Chondrocyte (in vitro differentiated cells): ENCODE measurements around the gene JOSD2. TPM values are rescaled to one million over a fixed set of nuclear protein-coding genes. Genes with fewer than 3 reads are reported as not detected.

Experiments
- DNase-seq: peaks from one replicate; pipeline ENCODE4 v3.0.0; 2021; ENCODE audit warnings: mixed read lengths, low spot score
- H3K27ac Mint-ChIP-seq: one replicate; pipeline ENCODE4 v1.8.0; 2021; ENCODE audit warnings: mild to moderate bottlenecking, moderate library complexity, mixed read lengths; ENCODE audit not compliant: unreplicated experiment
- H3K27me3 Mint-ChIP-seq: 2 replicates; pipeline ENCODE4 v1.8.0; 2021; ENCODE audit warnings: low read depth, mixed read lengths
- H3K36me3 Mint-ChIP-seq: 2 replicates; pipeline ENCODE4 v1.8.0; 2021; ENCODE audit warnings: low read depth, mixed read lengths
- H3K4me1 Mint-ChIP-seq: 2 replicates; pipeline ENCODE4 v1.8.0; 2021; ENCODE audit warnings: low read depth, mild to moderate bottlenecking, mixed read lengths
- H3K4me3 Mint-ChIP-seq: one replicate; pipeline ENCODE4 v1.8.0; 2021; ENCODE audit warnings: mild to moderate bottlenecking, moderate library complexity, mixed read lengths; ENCODE audit not compliant: unreplicated experiment
- H3K9me3 Mint-ChIP-seq: 2 replicates; pipeline ENCODE4 v1.8.0; 2021; ENCODE audit warnings: low read depth, mixed read lengths
- total RNA-seq: library from RNA; stranded (reverse); gene quantifications from 3 replicates; pipeline ENCODE4 v1.2.1, GENCODE V29; 2021
- TF ChIP-seq, protein P1 (sequence below): fragments of 200-600 bp; sonication (generic); IDR thresholded peaks from 2 replicates; pipeline ENCODE4 v1.5.0; 2021; ENCODE audit warnings: antibody characterized with exemption, mild to moderate bottlenecking, moderate library complexity

The JOSD2 gene
- total RNA-seq, 1 donor from 2014 or later, result 44.7 TPM

DNA sequence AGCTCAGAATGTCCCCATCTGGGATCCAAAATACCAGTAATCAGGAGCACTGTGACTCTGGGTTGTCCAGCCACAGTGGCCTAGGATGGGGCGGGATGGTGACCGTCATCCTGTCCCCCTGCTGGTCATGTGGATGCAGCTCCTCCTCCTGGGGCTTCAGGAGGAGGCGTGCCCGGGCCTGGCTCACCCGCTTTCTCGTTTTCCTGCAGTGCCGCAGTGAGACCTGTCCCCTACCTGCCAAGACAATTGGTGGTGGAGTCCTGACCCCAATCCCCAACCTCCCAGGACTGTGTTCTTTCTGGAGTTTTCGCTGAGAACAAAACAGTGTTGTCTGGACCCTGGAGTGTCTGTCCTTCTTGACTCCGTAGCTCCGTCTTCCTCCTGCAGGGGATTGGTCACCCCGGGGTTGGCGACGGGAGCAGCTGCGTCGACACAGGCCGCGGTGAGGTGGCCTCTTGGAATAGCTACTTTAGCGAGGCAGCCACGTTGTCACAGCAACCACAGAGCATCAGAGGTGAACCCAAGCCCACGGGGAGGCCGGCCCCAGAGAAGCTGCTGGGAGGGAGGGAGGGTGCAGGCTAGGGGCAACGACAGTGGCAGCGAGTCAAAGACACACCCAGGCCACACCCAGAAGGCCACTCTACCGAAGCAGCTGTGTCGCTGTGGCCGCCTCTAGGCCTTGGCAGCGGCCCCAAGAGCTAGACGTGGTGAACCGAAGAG is 44.8 kb downstream of the JOSD2 start:
- H3K4me3 Mint-ChIP-seq, result no peak overlapping the region
- H3K27ac Mint-ChIP-seq, result no peak overlapping the region
- H3K36me3 Mint-ChIP-seq, result no peaks in the 10 kb centered on the region
- H3K9me3 Mint-ChIP-seq, result no peaks in the 10 kb centered on the region
- TF ChIP-seq, protein P1, sequence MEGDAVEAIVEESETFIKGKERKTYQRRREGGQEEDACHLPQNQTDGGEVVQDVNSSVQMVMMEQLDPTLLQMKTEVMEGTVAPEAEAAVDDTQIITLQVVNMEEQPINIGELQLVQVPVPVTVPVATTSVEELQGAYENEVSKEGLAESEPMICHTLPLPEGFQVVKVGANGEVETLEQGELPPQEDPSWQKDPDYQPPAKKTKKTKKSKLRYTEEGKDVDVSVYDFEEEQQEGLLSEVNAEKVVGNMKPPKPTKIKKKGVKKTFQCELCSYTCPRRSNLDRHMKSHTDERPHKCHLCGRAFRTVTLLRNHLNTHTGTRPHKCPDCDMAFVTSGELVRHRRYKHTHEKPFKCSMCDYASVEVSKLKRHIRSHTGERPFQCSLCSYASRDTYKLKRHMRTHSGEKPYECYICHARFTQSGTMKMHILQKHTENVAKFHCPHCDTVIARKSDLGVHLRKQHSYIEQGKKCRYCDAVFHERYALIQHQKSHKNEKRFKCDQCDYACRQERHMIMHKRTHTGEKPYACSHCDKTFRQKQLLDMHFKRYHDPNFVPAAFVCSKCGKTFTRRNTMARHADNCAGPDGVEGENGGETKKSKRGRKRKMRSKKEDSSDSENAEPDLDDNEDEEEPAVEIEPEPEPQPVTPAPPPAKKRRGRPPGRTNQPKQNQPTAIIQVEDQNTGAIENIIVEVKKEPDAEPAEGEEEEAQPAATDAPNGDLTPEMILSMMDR, result peak; percentile 43
- peaks cover 5% of the 10 kb centered on the region for H3K27me3 Mint-ChIP-seq
- DNase-seq, result no peak
- H3K4me1 Mint-ChIP-seq, result peaks cover 3% of the 10 kb centered on the region

DNA sequence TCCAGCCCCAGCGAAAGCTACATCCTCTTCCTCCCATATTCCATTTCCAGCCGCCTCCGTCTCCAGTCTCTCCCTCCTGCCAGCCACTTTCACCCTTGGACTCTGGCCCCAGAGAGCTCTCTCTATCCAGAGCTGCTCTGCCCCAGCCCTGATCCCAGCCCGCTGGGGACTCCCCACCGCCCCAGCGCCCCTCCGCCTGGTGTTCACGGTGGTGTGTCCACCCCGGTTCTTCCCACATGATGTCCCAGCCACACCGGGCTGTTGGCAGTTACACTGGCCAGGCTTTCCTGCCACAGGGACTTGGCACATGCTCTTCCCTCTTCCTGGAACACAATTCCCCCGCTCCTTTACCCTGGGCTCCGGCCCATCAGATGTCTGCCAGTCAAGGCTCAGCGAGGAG is 46.0 kb downstream of the JOSD2 start:
- H3K27me3 Mint-ChIP-seq, result peaks cover 6% of the 10 kb centered on the region
- no peaks in the 10 kb centered on the region for H3K36me3 Mint-ChIP-seq
- H3K27ac Mint-ChIP-seq, result no peak overlapping the region
- DNase-seq, result no peak
- peaks cover 8% of the 10 kb centered on the region for H3K4me1 Mint-ChIP-seq
- H3K9me3 Mint-ChIP-seq, result no peaks in the 10 kb centered on the region
- TF ChIP-seq, protein P1, result no peak
- no peak overlapping the region for H3K4me3 Mint-ChIP-seq

DNA sequence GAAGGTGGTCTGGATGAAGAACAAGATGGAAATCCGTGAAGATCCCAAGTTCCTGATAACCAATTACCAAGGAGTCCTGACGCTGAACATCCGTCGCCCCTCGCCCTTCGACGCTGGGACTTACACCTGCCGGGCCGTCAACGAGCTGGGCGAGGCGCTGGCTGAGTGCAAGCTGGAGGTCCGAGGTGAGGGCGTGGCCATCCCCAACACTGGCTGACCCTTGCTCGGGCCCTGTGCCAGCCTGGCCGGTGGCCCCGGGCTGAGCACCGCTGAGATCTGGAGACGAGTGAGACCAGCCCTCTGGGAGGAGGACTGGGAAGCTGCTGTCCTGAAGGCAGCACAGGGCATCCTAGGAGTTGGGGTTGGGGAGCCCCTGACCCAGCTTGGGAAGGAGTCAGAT is 46.6 kb downstream of the JOSD2 start:
- no peak overlapping the region for H3K27ac Mint-ChIP-seq

DNA sequence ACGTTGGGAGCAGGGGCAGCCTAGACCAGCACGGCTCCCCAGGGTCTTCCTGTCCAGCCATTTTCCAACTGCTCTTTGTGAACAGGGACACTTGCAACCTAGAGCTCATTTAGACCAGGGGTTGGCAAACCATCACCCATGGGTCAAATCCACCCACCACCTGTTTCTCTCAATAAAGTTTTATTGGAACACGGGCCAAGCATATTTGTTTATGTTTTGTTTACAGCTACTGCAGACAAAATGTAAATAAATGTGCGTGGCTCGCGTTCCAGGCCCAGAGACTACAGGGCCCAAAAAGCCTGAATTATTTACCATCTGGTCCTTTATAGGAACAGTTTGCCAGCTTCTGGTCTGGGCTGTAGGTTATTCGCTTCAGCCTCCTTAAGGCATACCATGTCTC is 48.0 kb downstream of the JOSD2 start:
- TF ChIP-seq, protein P1, result no peak
- H3K27ac Mint-ChIP-seq, result no peak overlapping the region
- H3K4me1 Mint-ChIP-seq, result peaks cover 8% of the 10 kb centered on the region
- no peaks in the 10 kb centered on the region for H3K9me3 Mint-ChIP-seq
- DNase-seq, result no peak
- H3K36me3 Mint-ChIP-seq, result no peaks in the 10 kb centered on the region
- H3K27me3 Mint-ChIP-seq, result peaks cover 3% of the 10 kb centered on the region
- no peak overlapping the region for H3K4me3 Mint-ChIP-seq

More for the DNA sequence above, 46.6 kb downstream of the JOSD2 start:
- DNase-seq, result no peak
- peaks cover 8% of the 10 kb centered on the region for H3K4me1 Mint-ChIP-seq
- H3K36me3 Mint-ChIP-seq, result no peaks in the 10 kb centered on the region
- no peak overlapping the region for H3K4me3 Mint-ChIP-seq
- H3K27me3 Mint-ChIP-seq, result peaks cover 6% of the 10 kb centered on the region
- TF ChIP-seq, protein P1, result no peak
- H3K9me3 Mint-ChIP-seq, result no peaks in the 10 kb centered on the region

DNA sequence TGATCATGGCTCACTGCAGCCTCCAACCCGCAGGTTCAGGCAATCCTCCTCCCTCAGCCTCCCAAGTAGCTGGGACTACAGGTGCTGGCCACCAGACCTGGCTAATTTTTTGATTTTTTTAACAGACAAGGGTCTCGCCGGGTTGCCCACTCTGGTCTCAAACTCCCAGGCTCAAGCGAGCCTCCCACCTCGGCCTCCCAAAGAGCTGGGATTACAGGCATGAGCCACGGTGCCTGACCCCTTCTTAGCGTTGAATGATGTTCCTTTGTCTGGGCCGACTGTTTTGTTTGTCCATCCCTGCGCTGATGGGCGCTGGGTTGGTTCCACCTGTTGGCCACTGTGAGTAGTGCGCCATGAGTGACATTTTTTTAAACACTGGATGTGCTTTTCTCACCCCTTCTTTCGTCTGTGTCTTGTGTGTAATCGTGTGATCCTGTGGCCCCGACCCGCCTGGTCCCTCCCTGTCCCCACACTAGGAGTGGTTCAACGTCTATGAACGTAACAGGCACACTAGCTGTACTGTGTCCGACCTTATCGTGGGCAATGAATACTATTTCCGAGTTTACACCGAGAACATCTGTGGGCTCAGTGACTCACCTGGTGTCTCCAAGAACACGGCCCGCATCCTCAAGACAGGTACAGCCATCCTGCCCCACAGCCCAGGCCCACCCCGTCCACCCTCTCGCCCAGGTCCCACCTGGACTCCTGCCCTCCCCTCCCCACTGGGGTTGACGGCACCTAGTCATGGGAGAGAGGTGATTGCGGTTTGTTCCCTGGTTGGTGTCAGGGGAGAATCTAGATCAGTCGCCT is 49.7 kb downstream of the JOSD2 start:
- H3K27me3 Mint-ChIP-seq, result peaks cover 9% of the 10 kb centered on the region
- TF ChIP-seq, protein P1, result peak; percentile 86
- no peaks in the 10 kb centered on the region for H3K9me3 Mint-ChIP-seq
- no peak overlapping the region for H3K27ac Mint-ChIP-seq
- peaks cover 8% of the 10 kb centered on the region for H3K4me1 Mint-ChIP-seq
- H3K36me3 Mint-ChIP-seq, result no peaks in the 10 kb centered on the region
- no peak overlapping the region for H3K4me3 Mint-ChIP-seq
- no peak for DNase-seq
